OCI-LY7 (cell line): Measurements from ENCODE around the gene VSNL1.

Experiments
- EZH2phosphoT487 ChIP-seq: fragments of 200-600 bp; sonication (generic); IDR thresholded peaks from 2 replicates; pipeline ENCODE4 v1.6.1; 2018; ENCODE audit warnings: low read depth, borderline replicate concordance, mild to moderate bottlenecking, mixed run types, antibody characterized with exemption, low read length, moderate library complexity, mixed read lengths
- TF ChIP-seq, protein P1 (sequence below): fragments of 200-600 bp; sonication (generic); conservative IDR thresholded peaks from 2 replicates; pipeline ENCODE4 v1.5.1; 2014; ENCODE audit warnings: mild to moderate bottlenecking, antibody characterized with exemption, low read length, moderate library complexity, mixed read lengths

DNA sequence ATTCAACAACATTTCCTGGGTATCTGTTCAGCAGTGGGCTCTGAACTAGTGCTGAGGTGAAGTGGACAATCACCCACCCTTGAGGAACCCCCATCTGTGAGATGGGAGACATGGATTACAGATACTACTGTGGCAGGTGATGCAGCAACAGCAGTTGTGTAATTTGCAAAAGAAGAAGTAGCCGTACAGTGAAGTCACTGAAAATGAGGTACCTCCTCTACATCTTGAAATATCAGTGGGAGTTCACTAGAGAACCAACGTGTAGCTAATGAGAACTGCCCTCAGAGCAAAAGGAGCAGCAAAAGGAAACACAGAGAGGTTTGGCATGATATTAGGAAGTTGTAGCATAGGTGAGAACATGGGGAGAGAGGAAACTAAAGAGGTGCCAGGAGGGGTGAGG is 41.3 kb downstream of the VSNL1 start:
- TF ChIP-seq, protein P1, sequence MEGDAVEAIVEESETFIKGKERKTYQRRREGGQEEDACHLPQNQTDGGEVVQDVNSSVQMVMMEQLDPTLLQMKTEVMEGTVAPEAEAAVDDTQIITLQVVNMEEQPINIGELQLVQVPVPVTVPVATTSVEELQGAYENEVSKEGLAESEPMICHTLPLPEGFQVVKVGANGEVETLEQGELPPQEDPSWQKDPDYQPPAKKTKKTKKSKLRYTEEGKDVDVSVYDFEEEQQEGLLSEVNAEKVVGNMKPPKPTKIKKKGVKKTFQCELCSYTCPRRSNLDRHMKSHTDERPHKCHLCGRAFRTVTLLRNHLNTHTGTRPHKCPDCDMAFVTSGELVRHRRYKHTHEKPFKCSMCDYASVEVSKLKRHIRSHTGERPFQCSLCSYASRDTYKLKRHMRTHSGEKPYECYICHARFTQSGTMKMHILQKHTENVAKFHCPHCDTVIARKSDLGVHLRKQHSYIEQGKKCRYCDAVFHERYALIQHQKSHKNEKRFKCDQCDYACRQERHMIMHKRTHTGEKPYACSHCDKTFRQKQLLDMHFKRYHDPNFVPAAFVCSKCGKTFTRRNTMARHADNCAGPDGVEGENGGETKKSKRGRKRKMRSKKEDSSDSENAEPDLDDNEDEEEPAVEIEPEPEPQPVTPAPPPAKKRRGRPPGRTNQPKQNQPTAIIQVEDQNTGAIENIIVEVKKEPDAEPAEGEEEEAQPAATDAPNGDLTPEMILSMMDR: no peak
- no peak for TF ChIP-seq EZH2phosphoT487
